K562 (cell line): ENCODE measurements around the gene AGAP1. TPM values are rescaled to one million over a fixed set of nuclear protein-coding genes. Genes with fewer than 3 reads are reported as not detected.

Experiments used
- ATAC-seq: fragments of 200-7000 bp; cut with Tn5 transposase; 3 replicates; pipeline ENCODE4 v1.9.1; 2020; ENCODE audit warnings: moderate library complexity
- BruUV-seq: library from RNA; stranded (reverse); fragments of 400-500 nt; replicated peaks from 2 replicates; lab custom pipeline; 2021; lab: Mats Ljungman, UMichigan
- CTCF ChIA-PET: fragments of 300-600 bp; formaldehyde crosslinking; extraction: SDS; loops from one replicate; lab custom pipeline; 2021; ENCODE audit warnings: low intra/inter-chr PET ratio; lab: Yijun Ruan, JAX
- POLR2A ChIA-PET: fragments of 300-600, 350-650 bp; sonication (Branson Sonifier 250); formaldehyde crosslinking; extraction: SDS; loops from one replicate; lab custom pipeline; 2021; ENCODE audit warnings: antibody characterized with exemption, inconsistent platforms; lab: Yijun Ruan, JAX
- DNase-seq, 4 experiments: peaks; one replicate each; pipeline versions ENCODE4 v3.0.0 to v3.0.0-alpha.2; 2011 to 2018; ENCODE audit warnings: low spot score in 3 of 4, mixed read lengths in 3 of 4; ENCODE audit errors: extremely low read depth in 1 of 4
- FAIRE-seq: peaks from 2 replicates; lab custom pipeline; 2011; peaks lifted over from hg19 to GRCh38; lab: Jason Lieb, UNC
- H2AFZ ChIP-seq: 2 replicates; pipeline ENCODE4 v1.6.0; 2011; ENCODE audit warnings: low read depth, low read length, control low read depth, inconsistent platforms
- H3K27ac ChIP-seq: fragments of 200-600 bp; 3 replicates; pipeline ENCODE4 v1.8.0; 2011; ENCODE audit warnings: low read depth, mild to moderate bottlenecking, control low read depth, inconsistent platforms, low read length, moderate library complexity, mixed read lengths; ENCODE audit errors: extremely low read depth
- H3K27me3 ChIP-seq, 2 experiments: fragments of 300-600 bp in 1 of 2; 2 replicates in 1 of 2; 3 replicates in 1 of 2; pipeline versions ENCODE4 v1.6.0 to v1.8.0; 2011; ENCODE audit warnings: inconsistent platforms in 2 of 2, low read length in 2 of 2, mild to moderate bottlenecking in 1 of 2, mixed read lengths in 1 of 2, moderate library complexity in 1 of 2; ENCODE audit not compliant: control insufficient read depth in 2 of 2, insufficient read depth in 2 of 2
- H3K36me3 ChIP-seq: fragments of 300-600 bp; 3 replicates; pipeline ENCODE4 v1.8.0; 2011; ENCODE audit warnings: mild to moderate bottlenecking, low read length, inconsistent platforms; ENCODE audit not compliant: control insufficient read depth, insufficient read depth
- H3K4me1 ChIP-seq, 2 experiments: fragments of 200-600 bp in 1 of 2; replicated peaks in 1 of 2; 2 replicates in 1 of 2; 3 replicates in 1 of 2; pipeline versions ENCODE4 v1.5.1 to v1.8.0; 2011; ENCODE audit warnings: inconsistent platforms in 2 of 2, low read length in 2 of 2, mild to moderate bottlenecking in 1 of 2, mixed read lengths in 1 of 2, moderate library complexity in 1 of 2; ENCODE audit not compliant: control insufficient read depth in 2 of 2, insufficient read depth in 2 of 2
- H3K4me2 ChIP-seq: 2 replicates; pipeline ENCODE4 v1.6.1; 2011; ENCODE audit warnings: low read length, control low read depth, inconsistent platforms, mixed read lengths; ENCODE audit not compliant: insufficient read depth
- H3K4me3 ChIP-seq: fragments of 200-600 bp; sonication (generic), shearing (Covaris generic); 2 replicates; pipeline ENCODE4 v1.5.1; 2016; ENCODE audit warnings: control low read depth, inconsistent platforms
- H3K79me2 ChIP-seq: fragments of 200-600 bp; 3 replicates; pipeline ENCODE4 v1.8.0; 2011; ENCODE audit warnings: low read length, inconsistent platforms; ENCODE audit not compliant: control insufficient read depth, insufficient read depth
- H3K9ac ChIP-seq, 2 experiments: 2 replicates each; pipeline versions ENCODE4 v1.6.0 to v1.6.1; 2011; ENCODE audit warnings: low read depth in 2 of 2, low read length in 2 of 2, control low read depth in 1 of 2, inconsistent platforms in 1 of 2, mild to moderate bottlenecking in 1 of 2, mixed read lengths in 1 of 2; ENCODE audit not compliant: insufficient read depth in 1 of 2
- H3K9me1 ChIP-seq: one replicate; pipeline ENCODE4 v1.6.0; 2011; ENCODE audit warnings: inconsistent platforms, mild to moderate bottlenecking, low read length, moderate library complexity; ENCODE audit not compliant: control insufficient read depth, insufficient read depth
- H3K9me3 ChIP-seq: replicated peaks from 2 replicates; pipeline ENCODE4 v1.5.1; 2011; ENCODE audit warnings: low read depth, low read length, inconsistent platforms; ENCODE audit not compliant: control insufficient read depth, insufficient read depth
- H4K20me1 ChIP-seq: replicated peaks from 2 replicates; pipeline ENCODE4 v1.6.1; 2011; ENCODE audit warnings: low read length, inconsistent platforms, mixed read lengths; ENCODE audit not compliant: control insufficient read depth, insufficient read depth
- AFF1 ChIP-seq, 2 experiments: fragments of 450-650 bp; IDR thresholded peaks; 2 replicates each; pipeline ENCODE4 v1.6.1; 2018; ENCODE audit warnings: mild to moderate bottlenecking in 2 of 2, low read depth in 1 of 2; ENCODE audit not compliant: partially characterized antibody in 2 of 2
- BACH1 ChIP-seq: fragments of 200-800 bp; sonication (Bioruptor generic); IDR thresholded peaks from 2 replicates; pipeline ENCODE4 v1.6.1; 2016; ENCODE audit warnings: missing genetic modification characterization, missing compliant biosample characterization
- CHAMP1 ChIP-seq: fragments of 450-650 bp; IDR thresholded peaks from 2 replicates; pipeline ENCODE4 v1.6.1; 2016; ENCODE audit warnings: mild to moderate bottlenecking
- GTF2E2 ChIP-seq: fragments of 200-800 bp; sonication (Bioruptor generic); IDR thresholded peaks from 2 replicates; pipeline ENCODE4 v1.6.1; 2016; ENCODE audit warnings: missing genetic modification characterization, missing compliant biosample characterization
- NFRKB ChIP-seq: fragments of 450-650 bp; IDR thresholded peaks from 2 replicates; pipeline ENCODE4 v1.6.1; 2016; ENCODE audit warnings: low read depth
- SMARCA5 ChIP-seq: fragments of 450-650 bp; IDR thresholded peaks from 2 replicates; pipeline ENCODE4 v1.6.1; 2016
- SMARCC2 ChIP-seq: fragments of 450-650 bp; IDR thresholded peaks from 2 replicates; pipeline ENCODE4 v1.6.1; 2017; ENCODE audit warnings: antibody characterized with exemption, moderate library complexity, mild to moderate bottlenecking, low read depth
- WGBS: fragments of 100-300 bp; shearing (Covaris generic); methylation state at CpG from one replicate; pipeline ENCODE4 v1.1.6; 2016; ENCODE audit warnings: low coverage, mixed read lengths; ENCODE audit not compliant: insufficient coverage; ENCODE audit errors: missing lambda C conversion rate; 5-methylcytosine and 5-hydroxymethylcytosine counted together
- in situ Hi-C: fragments of 300-500 bp; cut with MboI; formaldehyde crosslinking; loops from 4 replicates; pipeline ENCODE4 v1.15.0; 2018; ENCODE audit warnings: inconsistent platforms, mixed read lengths
- intact Hi-C: fragments of 100-400 bp; cut with micrococcal nuclease; formaldehyde crosslinking; loops from 2 replicates; pipeline ENCODE4 v1.14.2; 2022
- polyA plus RNA-seq, 8 experiments: library from polyadenylated mRNA; depleted of rRNA in 4 of 8; stranded (reverse) in 5 of 8; unstranded in 3 of 8; fragments of >200 nt; fragmentation: Nextera tagmentation in 2 of 8; fragmentation: Illumina TruSeq in 1 of 8; extraction: Ambion mirVana in 2 of 8; extraction: Trizol in 1 of 8; gene quantifications; 2 replicates each; pipeline versions ENCODE4 v1.2.1 to v1.2.3, GENCODE V29; 2011 to 2014; ENCODE audit warnings: inconsistent platforms in 1 of 8, missing spikeins in 1 of 8
- total RNA-seq, 7 experiments: library from RNA; depleted of rRNA in 6 of 7; stranded (reverse); fragments of >200 nt in 6 of 7; fragmentation: Illumina TruSeq in 2 of 7; extraction: Trizol in 2 of 7; gene quantifications; 2 replicates each; pipeline versions ENCODE4 v1.2.1 to v1.2.3, GENCODE V29; 2011 to 2021; ENCODE audit warnings: low replicate concordance in 1 of 7
- TF ChIP-seq, protein P1 (sequence below): sonication (generic); formaldehyde crosslinking; IDR thresholded peaks from 2 replicates; pipeline ENCODE4 v1.8.1; 2023; ENCODE audit warnings: mild to moderate bottlenecking, missing genetic modification reagents

Gene AGAP1
- total and polyA plus RNA-seq, 9 of the 15 experiments (the other 6 are each of a cell fraction or from before 2014, with no cell fraction given), result 1.3 to 24.0 (median 10.6) TPM

GRCh38 chr2:235859651-235860050 lies 365.8 kb downstream of the AGAP1 start:
- intact Hi-C loops, result no loop called here
- H3K4me1 ChIP-seq, result no peaks in the 10 kb centered on the region
- 76% methylated on average over 6 of the region's 8 CpGs for WGBS
- in situ Hi-C loops, result no loop called here
- H4K20me1 ChIP-seq, result no peaks in the 10 kb centered on the region
- TF ChIP-seq SMARCA5, result no peak
- TF ChIP-seq CHAMP1, result no peak
- TF ChIP-seq SMARCC2, result no peak
- ChIA-PET CTCF (no interaction called here), POLR2A (no interaction called here)
- ATAC-seq (no peak), FAIRE-seq (no peak), DNase-seq (no peak)
- no peak overlapping the region for H2AFZ ChIP-seq
- no peak overlapping the region for H3K4me2 ChIP-seq
- BruUV-seq, result no TSS peak
- no peak overlapping the region; a peak in 1 of 4 replicates for H3K9ac ChIP-seq
- H3K27ac ChIP-seq, result no peak overlapping the region
- H3K9me3 ChIP-seq, result no peaks in the 10 kb centered on the region
- no peaks in the 10 kb centered on the region for H3K9me1 ChIP-seq
- H3K79me2 ChIP-seq, result no peaks in the 10 kb centered on the region
- H3K4me3 ChIP-seq, result no peak overlapping the region
- no peaks in the 10 kb centered on the region for H3K27me3 ChIP-seq
- no peaks in the 10 kb centered on the region for H3K36me3 ChIP-seq

DNA sequence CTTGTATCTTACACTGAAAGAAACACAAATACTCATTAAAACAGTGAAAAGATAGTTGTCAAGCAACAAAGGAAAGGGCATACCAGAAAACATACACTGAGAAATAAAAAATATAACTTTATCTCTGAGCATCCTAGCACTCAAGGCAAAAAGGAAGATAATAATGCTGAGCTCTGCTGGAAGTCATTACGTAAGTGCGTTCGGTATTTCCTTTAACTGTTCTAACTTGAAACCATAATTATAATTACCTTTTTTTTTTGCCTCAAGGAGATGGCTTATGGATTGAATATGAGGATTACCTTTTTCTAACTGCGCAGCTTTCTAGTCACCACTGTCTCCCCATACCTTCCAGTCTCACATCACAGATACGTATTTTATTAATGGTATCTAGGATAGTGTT lies 366.3 kb downstream of the AGAP1 start:
- Histone ChIP-seq H2AFZ (no peak overlapping the region), H3K36me3 (no peaks in the 10 kb centered on the region), H3K9ac (no peak overlapping the region), H3K9me3 (no peaks in the 10 kb centered on the region), H4K20me1 (no peaks in the 10 kb centered on the region), H3K27me3 (no peaks in the 10 kb centered on the region), H3K4me2 (no peak overlapping the region), H3K9me1 (no peaks in the 10 kb centered on the region), H3K4me1 (no peaks in the 10 kb centered on the region), H3K27ac (no peak overlapping the region), H3K4me3 (no peak overlapping the region), H3K79me2 (no peaks in the 10 kb centered on the region)
- ATAC-seq, result no peak
- 93% methylated on average over 5 of the region's 5 CpGs for WGBS
- no TSS peak for BruUV-seq
- no peak for FAIRE-seq
- intact Hi-C loops, result no loop called here
- in situ Hi-C loops, result no loop called here
- POLR2A ChIA-PET, result no interaction called here
- CTCF ChIA-PET, result no interaction called here
- DNase-seq, result no peak
- TF ChIP-seq NFRKB (no peak), AFF1 (IDR thresholded peaks at IDR 0.05; ENCODE audit: low read depth in 1 of 2, partially characterized antibody in 2 of 2) (no peak), BACH1 (no peak), GTF2E2 (tag) (no peak)
- TF ChIP-seq, protein P1, sequence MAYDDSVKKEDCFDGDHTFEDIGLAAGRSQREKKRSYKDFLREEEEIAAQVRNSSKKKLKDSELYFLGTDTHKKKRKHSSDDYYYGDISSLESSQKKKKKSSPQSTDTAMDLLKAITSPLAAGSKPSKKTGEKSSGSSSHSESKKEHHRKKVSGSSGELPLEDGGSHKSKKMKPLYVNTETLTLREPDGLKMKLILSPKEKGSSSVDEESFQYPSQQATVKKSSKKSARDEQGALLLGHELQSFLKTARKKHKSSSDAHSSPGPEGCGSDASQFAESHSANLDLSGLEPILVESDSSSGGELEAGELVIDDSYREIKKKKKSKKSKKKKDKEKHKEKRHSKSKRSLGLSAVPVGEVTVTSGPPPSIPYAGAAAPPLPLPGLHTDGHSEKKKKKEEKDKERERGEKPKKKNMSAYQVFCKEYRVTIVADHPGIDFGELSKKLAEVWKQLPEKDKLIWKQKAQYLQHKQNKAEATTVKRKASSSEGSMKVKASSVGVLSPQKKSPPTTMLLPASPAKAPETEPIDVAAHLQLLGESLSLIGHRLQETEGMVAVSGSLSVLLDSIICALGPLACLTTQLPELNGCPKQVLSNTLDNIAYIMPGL (CRISPR knock-in tag), result no peak
